Calu3 (cell line): ENCODE results near the gene PSPN. TPM values are rescaled to one million over a fixed set of nuclear protein-coding genes. Genes with fewer than 3 reads are reported as not detected.

ENCODE experiments used
- BruUV-seq: library from RNA; stranded (reverse); fragments of 400-500 nt; replicated peaks from 2 replicates; lab custom pipeline; 2021; lab: Mats Ljungman, UMichigan
- CTCF ChIA-PET: fragments of 300-600 bp; sonication (Branson Sonifier 250); formaldehyde crosslinking; loops from one replicate; lab custom pipeline; 2022; ENCODE audit warnings: antibody characterized with exemption; lab: Charles Lee
- DNase-seq: peaks from one replicate; pipeline ENCODE4 v3.0.0; 2022
- H3K27ac Mint-ChIP-seq: one replicate; pipeline ENCODE4 v1.8.0; 2022; ENCODE audit warnings: mixed read lengths; ENCODE audit not compliant: unreplicated experiment
- H3K27me3 Mint-ChIP-seq: one replicate; pipeline ENCODE4 v1.8.0; 2022; ENCODE audit warnings: mixed read lengths; ENCODE audit not compliant: unreplicated experiment
- H3K36me3 Mint-ChIP-seq: one replicate; pipeline ENCODE4 v1.8.0; 2022; ENCODE audit warnings: mild to moderate bottlenecking, moderate library complexity, mixed read lengths; ENCODE audit not compliant: insufficient read depth, unreplicated experiment
- H3K4me1 Mint-ChIP-seq: one replicate; pipeline ENCODE4 v1.8.0; 2022; ENCODE audit warnings: mild to moderate bottlenecking, low read depth, mixed read lengths; ENCODE audit not compliant: unreplicated experiment
- H3K4me3 Mint-ChIP-seq: one replicate; pipeline ENCODE4 v1.8.0; 2022; ENCODE audit warnings: mild to moderate bottlenecking, low read depth, moderate library complexity, mixed read lengths; ENCODE audit not compliant: unreplicated experiment
- H3K9me3 Mint-ChIP-seq: one replicate; pipeline ENCODE4 v1.8.0; 2022; ENCODE audit warnings: low read depth, mixed read lengths; ENCODE audit not compliant: unreplicated experiment
- intact Hi-C: fragments of 100-400 bp; cut with micrococcal nuclease; formaldehyde crosslinking; loops from one replicate; pipeline ENCODE4 v1.10.0; 2022; ENCODE audit not compliant: unreplicated experiment
- total RNA-seq: library from RNA; stranded (reverse); gene quantifications from 2 replicates; pipeline ENCODE4 v1.2.3, GENCODE V29; 2022
- TF ChIP-seq, protein P1 (sequence below): fragments of 200-600 bp; IDR thresholded peaks from one replicate; pipeline ENCODE4 v1.8.0; 2022; ENCODE audit warnings: antibody characterized with exemption; ENCODE audit not compliant: unreplicated experiment

The PSPN gene
- total RNA-seq, 1 experiment from 2014 or later: 1.7 TPM

- TF ChIP-seq, protein P1, sequence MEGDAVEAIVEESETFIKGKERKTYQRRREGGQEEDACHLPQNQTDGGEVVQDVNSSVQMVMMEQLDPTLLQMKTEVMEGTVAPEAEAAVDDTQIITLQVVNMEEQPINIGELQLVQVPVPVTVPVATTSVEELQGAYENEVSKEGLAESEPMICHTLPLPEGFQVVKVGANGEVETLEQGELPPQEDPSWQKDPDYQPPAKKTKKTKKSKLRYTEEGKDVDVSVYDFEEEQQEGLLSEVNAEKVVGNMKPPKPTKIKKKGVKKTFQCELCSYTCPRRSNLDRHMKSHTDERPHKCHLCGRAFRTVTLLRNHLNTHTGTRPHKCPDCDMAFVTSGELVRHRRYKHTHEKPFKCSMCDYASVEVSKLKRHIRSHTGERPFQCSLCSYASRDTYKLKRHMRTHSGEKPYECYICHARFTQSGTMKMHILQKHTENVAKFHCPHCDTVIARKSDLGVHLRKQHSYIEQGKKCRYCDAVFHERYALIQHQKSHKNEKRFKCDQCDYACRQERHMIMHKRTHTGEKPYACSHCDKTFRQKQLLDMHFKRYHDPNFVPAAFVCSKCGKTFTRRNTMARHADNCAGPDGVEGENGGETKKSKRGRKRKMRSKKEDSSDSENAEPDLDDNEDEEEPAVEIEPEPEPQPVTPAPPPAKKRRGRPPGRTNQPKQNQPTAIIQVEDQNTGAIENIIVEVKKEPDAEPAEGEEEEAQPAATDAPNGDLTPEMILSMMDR: no peak
- H3K4me1 Mint-ChIP-seq: no peaks in the 10 kb centered on the region
- no peaks in the 10 kb centered on the region for H3K27me3 Mint-ChIP-seq
- H3K4me3 Mint-ChIP-seq: no peak overlapping the region
- H3K27ac Mint-ChIP-seq: no peak overlapping the region
- intact Hi-C loops: no loop called here
- DNase-seq: no peak
- H3K36me3 Mint-ChIP-seq: peaks cover 34% of the 10 kb centered on the region
- H3K9me3 Mint-ChIP-seq: no peaks in the 10 kb centered on the region
- CTCF ChIA-PET: interaction anchor here (0.7 kb wide), 1 partner anchor 1275 kb away, joined by 3 read pairs; no protein-coding TSS in a partner anchor
- no TSS peak for BruUV-seq
Observed at GRCh38 chr19:6413291-6413690, 37.6 kb upstream of the PSPN start.

DNA sequence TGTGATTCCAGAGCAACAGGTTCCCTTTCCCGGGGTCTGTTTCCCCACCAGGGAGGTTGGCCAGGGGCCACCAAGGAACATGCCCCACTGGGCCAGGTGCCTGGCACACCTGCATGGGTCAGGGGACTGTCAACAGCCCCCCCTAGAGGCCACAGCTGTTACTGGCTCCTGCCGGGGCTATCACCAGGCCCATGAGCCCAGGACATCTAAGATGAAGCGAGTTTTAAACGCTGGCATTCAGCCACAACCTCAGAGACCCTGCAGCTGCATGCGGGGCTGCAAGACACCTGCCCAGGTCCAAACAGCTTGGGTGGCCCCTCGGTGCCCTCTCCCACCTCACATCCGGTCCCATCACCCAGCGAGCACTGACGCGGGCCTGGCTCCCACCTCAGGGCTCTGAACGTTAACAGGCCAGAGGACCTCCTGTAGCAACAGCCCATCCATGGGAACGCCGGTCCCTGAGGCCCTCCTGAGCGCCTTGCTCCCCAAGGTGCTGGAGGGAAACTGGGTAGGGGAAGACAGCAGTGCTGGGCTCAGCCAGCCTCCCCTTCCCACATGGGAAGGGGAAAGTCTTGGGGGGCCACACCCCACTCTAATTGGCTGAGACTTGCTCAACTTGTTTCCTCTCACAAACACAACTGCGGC is 36.8 kb upstream of the PSPN start:
- H3K36me3 Mint-ChIP-seq: peaks cover 31% of the 10 kb centered on the region
- no peaks in the 10 kb centered on the region for H3K9me3 Mint-ChIP-seq
- peak; percentile 48 for DNase-seq
- TF ChIP-seq, protein P1: no peak
- H3K4me1 Mint-ChIP-seq: no peaks in the 10 kb centered on the region
- intact Hi-C loops: no loop called here
- no peak overlapping the region for H3K27ac Mint-ChIP-seq
- no peak overlapping the region for H3K4me3 Mint-ChIP-seq
- CTCF ChIA-PET: no interaction called here
- BruUV-seq: no TSS peak
- H3K27me3 Mint-ChIP-seq: no peaks in the 10 kb centered on the region

GRCh38 chr19:6412061-6412446 is 36.3 kb upstream of the PSPN start:
- Mint-ChIP-seq H3K27me3 (no peaks in the 10 kb centered on the region), H3K4me3 (no peak overlapping the region), H3K27ac (no peak overlapping the region), H3K9me3 (no peaks in the 10 kb centered on the region), H3K36me3 (peaks cover 31% of the 10 kb centered on the region), H3K4me1 (no peaks in the 10 kb centered on the region)
- no TSS peak for BruUV-seq
- no peak for DNase-seq
- TF ChIP-seq, protein P1: no peak
- intact Hi-C loops: no loop called here
- CTCF ChIA-PET: no interaction called here

DNA sequence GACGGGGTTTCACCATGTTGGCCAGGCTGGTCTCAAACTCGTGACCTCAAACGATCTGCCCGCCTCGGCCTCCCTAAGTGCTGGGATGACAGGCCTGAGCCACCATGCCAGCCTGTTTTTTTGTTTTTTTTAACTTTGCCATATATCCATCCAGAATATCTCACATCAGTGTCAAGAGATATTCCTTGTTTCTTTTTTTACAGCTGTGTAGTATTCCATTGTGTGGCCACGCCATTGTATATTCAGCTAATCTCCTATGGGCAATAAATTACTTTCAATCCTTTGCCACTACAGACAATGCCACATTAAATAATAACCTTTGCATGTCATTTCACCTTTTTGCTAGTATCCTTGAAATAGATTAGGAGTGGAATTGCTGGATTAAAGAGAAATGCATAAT is 33.6 kb upstream of the PSPN start:
- DNase-seq: no peak
- Mint-ChIP-seq H3K9me3 (no peaks in the 10 kb centered on the region), H3K4me1 (no peaks in the 10 kb centered on the region), H3K27me3 (no peaks in the 10 kb centered on the region), H3K36me3 (peaks cover 11% of the 10 kb centered on the region), H3K27ac (no peak overlapping the region), H3K4me3 (no peak overlapping the region)
- CTCF ChIA-PET: interaction anchor here (0.6 kb wide), 1 partner anchor 319 kb away, joined by 3 read pairs; no protein-coding TSS in a partner anchor
- intact Hi-C loops: no loop called here
- TF ChIP-seq, protein P1: no peak
- BruUV-seq: no TSS peak
